Hepatocyte (in vitro differentiated cells): ENCODE results near the gene TMEM150C. TPM values are rescaled to one million over a fixed set of nuclear protein-coding genes. Genes with fewer than 3 reads are reported as not detected.

ENCODE experiments used
- DNase-seq: peaks from one replicate; pipeline ENCODE4 v3.0.0-alpha.2; 2016; ENCODE audit warnings: low spot score
- H2AFZ ChIP-seq: fragments of 200-600 bp; sonication (generic); 2 replicates; pipeline ENCODE4 v1.6.0; 2016; ENCODE audit warnings: antibody characterized with exemption, mild to moderate bottlenecking
- H3K27ac ChIP-seq: fragments of 200-600 bp; sonication (generic); 2 replicates; pipeline ENCODE4 v1.5.1; 2016; ENCODE audit warnings: mild to moderate bottlenecking
- H3K27me3 ChIP-seq: fragments of 200-600 bp; sonication (generic); 2 replicates; pipeline ENCODE4 v1.6.1; 2016
- H3K36me3 ChIP-seq: fragments of 200-600 bp; sonication (generic); replicated peaks from 2 replicates; pipeline ENCODE4 v1.5.1; 2016; ENCODE audit warnings: low read depth; ENCODE audit not compliant: insufficient read depth
- H3K4me1 ChIP-seq: fragments of 200-600 bp; sonication (generic); 2 replicates; pipeline ENCODE4 v1.5.1; 2016; ENCODE audit warnings: mild to moderate bottlenecking, moderate library complexity; ENCODE audit not compliant: insufficient read depth
- H3K4me2 ChIP-seq: fragments of 200-600 bp; sonication (generic); 2 replicates; pipeline ENCODE4 v1.6.0; 2016
- H3K4me3 ChIP-seq: fragments of 200-600 bp; sonication (generic); 2 replicates; pipeline ENCODE4 v1.5.1; 2016; ENCODE audit warnings: mild to moderate bottlenecking
- H3K79me2 ChIP-seq: fragments of 200-600 bp; sonication (generic); 2 replicates; pipeline ENCODE4 v1.6.0; 2017; ENCODE audit warnings: mild to moderate bottlenecking
- H3K9me2 ChIP-seq: fragments of 200-600 bp; sonication (generic); replicated peaks from 2 replicates; pipeline ENCODE4 v1.6.0; 2017; ENCODE audit warnings: mild to moderate bottlenecking; ENCODE audit not compliant: insufficient read depth
- H3K9me3 ChIP-seq: fragments of 200-600 bp; sonication (generic); 2 replicates; pipeline ENCODE4 v1.5.1; 2016; ENCODE audit warnings: low read depth, mild to moderate bottlenecking
- H4K20me1 ChIP-seq: fragments of 200-600 bp; sonication (generic); 2 replicates; pipeline ENCODE4 v1.6.0; 2016; ENCODE audit warnings: mild to moderate bottlenecking; ENCODE audit not compliant: insufficient read depth, poor library complexity, severe bottlenecking
- CTCF ChIP-seq: fragments of 200-600 bp; sonication (generic); IDR thresholded peaks from 2 replicates; pipeline ENCODE4 v1.5.1; 2016; ENCODE audit warnings: antibody characterized with exemption, mild to moderate bottlenecking; ENCODE audit not compliant: poor library complexity
- EZH2 ChIP-seq: fragments of 200-600 bp; sonication (generic); IDR thresholded peaks from 2 replicates; pipeline ENCODE4 v1.6.1; 2016; ENCODE audit warnings: antibody characterized with exemption, mild to moderate bottlenecking, borderline replicate concordance
- EZH2phosphoT487 ChIP-seq: fragments of 200-600 bp; sonication (generic); IDR thresholded peaks from one replicate; pipeline ENCODE4 v1.6.1; 2018; ENCODE audit warnings: antibody characterized with exemption, mild to moderate bottlenecking, low read depth, moderate library complexity; ENCODE audit not compliant: unreplicated experiment, severe bottlenecking
- WGBS: methylation state at CpG from one replicate; pipeline ENCODE4 v1.1.6; 2016; ENCODE audit warnings: low lambda C conversion rate; ENCODE audit errors: missing lambda C conversion rate; 5-methylcytosine and 5-hydroxymethylcytosine counted together
- polyA plus RNA-seq: library from polyadenylated mRNA; unstranded; fragments of >200 nt; fragmentation: Nextera tagmentation; extraction: Ambion mirVana; gene quantifications from 2 replicates; pipeline ENCODE4 v1.2.1, GENCODE V29; 2016
- total RNA-seq: library from RNA; depleted of rRNA; stranded (reverse); fragments of >200 nt; gene quantifications from 2 replicates; pipeline ENCODE4 v1.2.3, GENCODE V29; 2014

TMEM150C gene
- total and polyA plus RNA-seq, 2 experiments from 2014 or later, result 3.3 to 4.5 TPM

GRCh38 chr4:82500435-82501153 lies 61.2 kb downstream of the TMEM150C start:
- Histone ChIP-seq H2AFZ (no peak overlapping the region), H3K9me3 (no peaks in the 10 kb centered on the region), H3K27me3 (no peaks in the 10 kb centered on the region), H3K79me2 (no peaks in the 10 kb centered on the region), H3K9me2 (no peaks in the 10 kb centered on the region), H3K4me3 (no peak overlapping the region), H3K4me1 (no peaks in the 10 kb centered on the region), H4K20me1 (no peaks in the 10 kb centered on the region), H3K4me2 (no peak overlapping the region), H3K27ac (no peak overlapping the region), H3K36me3 (no peaks in the 10 kb centered on the region)
- TF ChIP-seq EZH2phosphoT487 (no peak), CTCF (no peak), EZH2 (no peak)
- no peak for DNase-seq
- WGBS, result 52% methylated on average over 5 of the region's 5 CpGs

- no peaks in the 10 kb centered on the region for H3K9me2 ChIP-seq
- DNase-seq, result no peak
- H3K27me3 ChIP-seq, result no peaks in the 10 kb centered on the region
- H2AFZ ChIP-seq, result no peak overlapping the region
- TF ChIP-seq EZH2 (no peak), EZH2phosphoT487 (no peak), CTCF (no peak)
- no peaks in the 10 kb centered on the region for H3K79me2 ChIP-seq
- H3K4me1 ChIP-seq, result no peaks in the 10 kb centered on the region
- no peak overlapping the region for H3K4me3 ChIP-seq
- H3K36me3 ChIP-seq, result no peaks in the 10 kb centered on the region
- WGBS, result 82% methylated on average over 6 of the region's 6 CpGs
- H3K4me2 ChIP-seq, result no peak overlapping the region
- no peak overlapping the region for H3K27ac ChIP-seq
- H3K9me3 ChIP-seq, result no peaks in the 10 kb centered on the region
- no peaks in the 10 kb centered on the region for H4K20me1 ChIP-seq
Observed at GRCh38 chr4:82499738-82500434, 61.9 kb downstream of the TMEM150C start.

GRCh38 chr4:82496349-82496748 lies 65.4 kb downstream of the TMEM150C start:
- H3K4me1 ChIP-seq, result no peaks in the 10 kb centered on the region
- no peak overlapping the region for H3K4me2 ChIP-seq
- H3K79me2 ChIP-seq, result no peaks in the 10 kb centered on the region
- no peaks in the 10 kb centered on the region for H3K36me3 ChIP-seq
- H3K9me3 ChIP-seq, result no peaks in the 10 kb centered on the region
- H3K9me2 ChIP-seq, result no peaks in the 10 kb centered on the region
- no peaks in the 10 kb centered on the region for H3K27me3 ChIP-seq
- H3K4me3 ChIP-seq, result no peak overlapping the region
- no peaks in the 10 kb centered on the region for H4K20me1 ChIP-seq
- no peak overlapping the region for H3K27ac ChIP-seq
- H2AFZ ChIP-seq, result no peak overlapping the region
- TF ChIP-seq CTCF (no peak), EZH2 (no peak), EZH2phosphoT487 (no peak)
- WGBS, result 87% methylated on average over 2 of the region's 2 CpGs
- DNase-seq, result no peak
